GM21529 (cell line): ENCODE results near the gene TAF11L7.
"Not testable (repeated sequence)": the region's sequence is repeated elsewhere in the genome, so short reads cannot be mapped to it uniquely, and the experiment has no call there.

ENCODE experiments used
- ATAC-seq: cut with Tn5 transposase; IDR thresholded peaks from one replicate; pipeline ENCODE4 v1.9.1; 2021; ENCODE audit not compliant: unreplicated experiment

The TAF11L7 gene

DNA sequence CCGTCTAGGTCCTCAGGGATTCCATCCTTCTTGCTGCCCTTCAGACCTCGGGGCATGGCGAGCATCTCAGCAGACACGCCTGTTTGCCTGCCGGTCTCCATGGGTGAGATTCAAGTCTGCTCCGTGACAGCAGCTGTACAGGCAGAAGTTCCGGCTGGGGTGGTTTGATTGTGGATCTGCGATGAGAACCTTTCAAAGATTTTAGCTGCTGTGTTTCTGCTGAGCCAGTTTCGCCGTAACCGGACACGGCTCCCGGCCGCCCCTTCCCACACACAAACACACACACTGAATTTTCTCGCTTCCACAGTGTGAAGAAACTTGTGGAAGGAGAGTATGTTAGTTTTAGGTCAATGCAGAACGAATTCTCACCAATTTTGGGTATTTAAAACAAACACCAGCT lies at the start of gene TAF11L7:
Gene TAF11L7 (minus strand): TSS at position 101 of the 400 bp plus-strand sequence.
- not testable (repeated sequence) for ATAC-seq

DNA sequence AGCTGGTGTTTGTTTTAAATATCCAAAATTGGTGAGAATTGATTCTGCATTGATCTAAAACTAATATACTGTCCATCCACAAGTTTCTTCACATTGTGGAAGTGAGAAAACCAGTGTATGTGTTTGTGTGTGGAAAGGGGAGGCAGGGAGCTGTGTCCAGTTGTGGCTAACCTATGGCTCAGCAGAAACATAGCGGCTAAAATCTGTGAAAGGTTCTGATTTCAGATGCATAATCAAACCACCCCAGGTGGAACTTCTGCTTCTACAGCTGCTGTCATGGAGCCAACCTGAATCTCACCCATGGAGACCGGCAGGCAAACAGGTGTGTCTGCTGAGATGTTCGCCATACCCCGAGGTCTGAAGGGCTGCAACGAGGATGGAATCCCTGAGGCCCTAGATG lies 48.6 kb upstream of the TAF11L7 start, which contains the start of gene TAF11L14:
Gene TAF11L14 (plus strand): TSS at position 301 of the 400 bp plus-strand sequence.
- no peak for ATAC-seq

DNA sequence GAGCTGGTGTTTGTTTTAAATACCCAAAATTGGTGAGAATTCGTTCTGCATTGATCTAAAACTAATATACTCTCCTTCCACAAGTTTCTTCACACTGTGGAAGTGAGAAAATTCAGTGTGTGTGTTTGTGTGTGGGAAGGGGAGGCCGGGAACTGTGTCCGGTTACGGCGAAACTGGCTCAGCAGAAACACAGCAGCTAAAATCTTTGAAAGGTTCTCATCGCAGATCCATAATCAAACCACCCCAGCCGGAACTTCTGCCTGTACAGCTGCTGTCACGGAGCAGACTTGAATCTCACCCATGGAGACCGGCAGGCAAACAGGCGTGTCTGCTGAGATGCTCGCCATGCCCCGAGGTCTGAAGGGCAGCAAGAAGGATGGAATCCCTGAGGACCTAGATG lies 46.2 kb upstream of the TAF11L7 start, which contains the start of gene TAF11L13:
Gene TAF11L13 (plus strand): TSS at position 301 of the 400 bp plus-strand sequence.
- ATAC-seq, result not testable (repeated sequence)

DNA sequence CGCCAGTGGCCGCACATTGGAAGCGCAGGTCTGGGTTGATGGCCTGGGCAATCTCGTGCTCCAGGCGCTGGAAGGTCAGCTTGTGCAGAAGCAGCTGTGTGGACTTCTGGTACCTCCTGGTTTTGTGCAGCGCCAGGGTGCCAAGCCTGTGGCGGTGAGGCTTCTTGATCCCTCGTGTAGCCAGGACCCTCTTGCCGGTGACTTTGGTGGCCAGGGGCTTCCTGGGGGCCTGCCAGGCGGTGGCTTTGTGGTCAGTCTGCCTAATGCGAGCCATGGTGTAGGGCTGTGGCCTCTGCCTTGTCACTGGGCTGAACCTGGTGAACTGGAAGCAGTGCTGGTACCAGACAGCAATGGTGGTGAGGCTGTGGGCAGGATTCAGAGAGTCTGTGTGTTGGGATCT lies 40.1 kb upstream of the TAF11L7 start:
- no peak for ATAC-seq

DNA sequence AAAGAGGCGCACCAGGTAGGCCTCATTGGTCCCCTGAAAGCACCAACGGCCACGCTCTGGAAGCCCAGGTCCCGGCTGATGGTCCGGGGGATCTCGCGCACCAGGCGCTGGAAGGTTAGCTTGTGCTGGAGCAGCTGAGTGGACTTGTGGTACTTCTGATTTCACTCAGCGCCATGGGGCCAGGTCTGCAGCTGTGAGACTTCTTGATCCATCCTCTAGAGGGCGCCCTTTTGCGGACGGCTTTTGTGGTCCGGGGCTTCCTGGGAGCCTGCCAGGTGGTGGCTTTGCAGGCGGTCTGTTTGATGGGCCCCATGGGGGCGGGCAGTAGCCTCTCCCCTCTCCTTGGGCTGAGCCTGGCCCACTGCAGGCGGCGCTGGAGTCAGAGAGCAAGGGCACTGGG lies 35.1 kb upstream of the TAF11L7 start:
- no peak for ATAC-seq

DNA sequence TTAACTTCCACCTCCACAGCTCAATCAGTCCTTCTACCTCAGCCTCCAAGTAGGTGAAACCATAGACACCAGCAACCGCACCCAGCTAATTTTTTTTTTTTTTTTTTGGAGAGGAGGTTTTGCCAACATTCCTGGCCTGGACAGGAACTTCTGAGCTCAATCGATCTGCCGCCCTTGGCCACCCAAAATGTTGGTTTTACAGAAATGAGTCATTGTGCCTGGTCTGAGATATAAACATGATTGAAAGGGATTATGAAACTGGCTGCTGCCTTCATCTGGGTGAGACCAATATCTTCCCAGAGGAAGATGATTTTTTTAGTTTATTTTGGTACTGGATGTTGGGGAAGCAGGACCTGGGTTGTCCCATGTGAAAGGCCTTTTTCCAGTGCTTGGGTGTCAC lies 33.8 kb upstream of the TAF11L7 start:
- no peak for ATAC-seq

DNA sequence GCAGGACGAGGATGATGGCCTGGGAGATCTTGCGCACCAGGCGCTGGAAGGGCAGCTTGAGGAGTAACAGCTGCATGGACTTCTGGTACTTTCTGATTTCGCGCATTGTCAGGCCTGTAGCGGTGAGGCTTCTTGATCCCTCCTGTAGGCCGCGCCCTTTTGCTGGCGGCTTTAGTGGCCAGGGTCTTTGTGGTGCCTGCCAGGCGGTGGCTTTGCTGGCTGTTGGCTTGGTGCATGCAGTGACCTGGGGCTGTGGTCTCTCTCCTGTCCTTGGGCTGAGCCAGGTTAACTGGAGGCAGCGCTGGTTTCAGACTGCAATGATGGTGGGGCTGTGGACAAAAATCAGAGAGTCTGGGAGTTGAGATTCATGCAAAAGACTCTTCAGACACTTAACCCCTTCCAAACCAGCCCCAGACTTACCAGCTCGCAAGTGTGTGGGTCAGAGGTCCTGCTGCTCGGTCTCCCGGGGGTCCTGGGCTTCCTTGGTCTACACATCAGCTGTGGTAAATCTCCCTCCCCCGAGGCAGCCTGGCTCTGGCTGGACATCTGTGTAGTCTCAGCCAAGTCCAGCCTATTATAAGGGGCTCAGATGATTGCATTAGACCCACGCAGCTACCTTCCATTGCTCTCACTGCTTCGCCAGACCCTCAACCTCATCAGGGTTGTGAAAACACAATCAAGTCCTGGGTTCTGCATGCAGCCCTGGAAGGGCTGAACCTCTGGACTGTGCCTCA lies 29.5 kb upstream of the TAF11L7 start:
- no peak for ATAC-seq

DNA sequence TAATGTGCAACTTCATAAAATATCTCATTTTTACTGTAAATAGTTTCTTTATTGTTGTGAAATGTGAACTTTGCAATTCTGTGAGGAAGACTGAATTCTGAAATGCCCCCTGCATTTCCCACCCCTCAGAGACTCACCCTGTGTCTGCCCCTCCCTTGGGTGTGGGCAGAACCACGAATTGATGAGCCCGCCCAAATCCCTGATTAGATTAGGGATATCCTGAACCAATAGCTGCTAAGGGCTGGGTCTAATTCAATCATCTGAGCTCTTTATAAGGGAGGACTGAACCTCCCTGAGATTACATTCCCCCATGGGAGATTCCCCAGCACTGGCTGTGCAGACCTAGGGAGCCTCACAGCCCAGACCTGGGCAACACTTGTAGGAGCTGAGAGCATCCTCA lies 24.5 kb upstream of the TAF11L7 start, which contains the start of gene TAF11L12:
Gene TAF11L12 (plus strand): TSS at position 301 of the 400 bp plus-strand sequence.
- ATAC-seq, result not testable (repeated sequence)

DNA sequence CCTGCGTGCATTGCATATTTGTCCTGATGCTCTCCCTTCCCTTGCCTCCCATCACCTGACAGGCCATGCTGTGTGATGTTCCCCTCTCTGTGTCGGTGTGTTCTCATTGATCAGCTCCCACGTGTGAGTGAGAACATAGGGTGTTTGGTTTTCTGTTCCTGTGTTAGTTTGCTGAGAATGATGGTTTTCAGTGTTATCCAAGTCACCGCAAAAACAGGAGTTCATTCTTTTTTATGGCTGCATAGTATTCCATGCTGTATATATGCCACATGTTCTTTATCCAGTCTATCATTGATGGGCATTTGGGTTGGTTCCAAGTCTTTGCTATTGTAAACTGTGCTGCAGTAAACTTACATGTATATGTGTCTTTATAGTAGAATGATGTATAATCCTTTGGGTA lies 21.9 kb upstream of the TAF11L7 start:
- ATAC-seq, result not testable (repeated sequence)

DNA sequence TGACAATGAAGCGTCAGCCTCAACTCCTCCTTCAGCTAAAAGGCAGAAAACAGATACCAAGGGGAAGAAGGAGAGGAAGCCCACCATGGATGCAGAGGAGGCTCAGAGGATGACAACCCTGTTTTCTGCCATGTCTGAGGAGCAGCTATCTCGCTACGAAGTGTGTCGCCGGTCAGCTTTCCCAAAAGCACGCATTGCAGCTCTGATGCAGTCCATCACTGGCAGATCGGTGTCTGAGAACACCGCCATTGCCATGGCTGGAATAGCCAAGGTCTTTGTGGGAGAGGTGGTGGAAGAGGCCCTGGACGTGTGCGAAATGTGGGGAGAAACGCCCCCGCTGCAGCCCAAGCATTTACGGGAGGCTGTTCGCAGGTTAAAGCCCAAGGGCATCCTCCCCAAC lies 19.4 kb upstream of the TAF11L7 start:
- ATAC-seq, result no peak

DNA sequence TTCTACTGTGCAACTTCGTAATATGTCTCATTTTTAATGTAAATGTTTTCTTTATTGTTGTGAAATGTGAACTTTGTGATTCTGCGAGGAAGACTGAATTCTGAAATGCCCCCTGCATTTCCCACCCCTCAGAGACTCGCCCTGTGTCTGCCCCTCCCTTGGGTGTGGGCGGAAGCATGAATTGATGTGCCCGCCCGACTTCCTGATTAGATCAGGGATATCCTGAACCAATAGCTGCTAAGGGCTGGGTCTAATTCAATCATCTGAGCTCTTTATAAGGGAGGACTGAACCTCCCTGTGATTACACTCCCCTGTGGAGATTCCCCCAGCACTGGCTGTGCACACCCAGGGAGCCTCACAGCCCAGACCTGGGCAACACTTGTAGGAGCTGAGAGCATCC lies 18.3 kb upstream of the TAF11L7 start, which contains the start of gene TAF11L11:
Gene TAF11L11 (plus strand): TSS at position 304 of the 400 bp plus-strand sequence.
- ATAC-seq, result not testable (repeated sequence)

DNA sequence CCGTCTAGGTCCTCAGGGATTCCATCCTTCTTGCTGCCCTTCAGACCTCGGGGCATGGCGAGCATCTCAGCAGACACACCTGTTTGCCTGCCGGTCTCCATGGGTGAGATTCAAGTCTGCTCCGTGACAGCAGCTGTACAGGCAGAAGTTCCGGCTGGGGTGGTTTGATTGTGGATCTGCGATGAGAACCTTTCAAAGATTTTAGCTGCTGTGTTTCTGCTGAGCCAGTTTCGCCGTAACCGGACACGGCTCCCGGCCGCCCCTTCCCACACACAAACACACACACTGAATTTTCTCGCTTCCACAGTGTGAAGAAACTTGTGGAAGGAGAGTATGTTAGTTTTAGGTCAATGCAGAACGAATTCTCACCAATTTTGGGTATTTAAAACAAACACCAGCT lies 12.2 kb upstream of the TAF11L7 start, which contains the start of gene TAF11L10:
Gene TAF11L10 (minus strand): TSS at position 101 of the 400 bp plus-strand sequence.
- not testable (repeated sequence) for ATAC-seq

DNA sequence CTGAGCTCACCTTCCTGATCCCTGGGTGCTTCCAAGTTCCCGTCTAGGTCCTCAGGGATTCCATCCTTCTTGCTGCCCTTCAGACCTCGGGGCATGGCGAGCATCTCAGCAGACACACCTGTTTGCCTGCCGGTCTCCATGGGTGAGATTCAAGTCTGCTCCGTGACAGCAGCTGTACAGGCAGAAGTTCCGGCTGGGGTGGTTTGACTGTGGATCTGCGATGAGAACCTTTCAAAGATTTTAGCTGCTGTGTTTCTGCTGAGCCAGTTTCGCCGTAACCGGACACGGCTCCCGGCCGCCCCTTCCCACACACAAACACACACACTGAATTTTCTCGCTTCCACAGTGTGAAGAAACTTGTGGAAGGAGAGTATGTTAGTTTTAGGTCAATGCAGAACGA lies 8.7 kb upstream of the TAF11L7 start, which contains the start of gene TAF11L9:
Gene TAF11L9 (minus strand): TSS at position 140 of the 400 bp plus-strand sequence.
- not testable (repeated sequence) for ATAC-seq

DNA sequence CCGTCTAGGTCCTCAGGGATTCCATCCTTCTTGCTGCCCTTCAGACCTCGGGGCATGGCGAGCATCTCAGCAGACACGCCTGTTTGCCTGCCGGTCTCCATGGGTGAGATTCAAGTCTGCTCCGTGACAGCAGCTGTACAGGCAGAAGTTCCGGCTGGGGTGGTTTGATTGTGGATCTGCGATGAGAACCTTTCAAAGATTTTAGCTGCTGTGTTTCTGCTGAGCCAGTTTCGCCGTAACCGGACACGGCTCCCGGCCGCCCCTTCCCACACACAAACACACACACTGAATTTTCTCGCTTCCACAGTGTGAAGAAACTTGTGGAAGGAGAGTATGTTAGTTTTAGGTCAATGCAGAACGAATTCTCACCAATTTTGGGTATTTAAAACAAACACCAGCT lies 5.3 kb upstream of the TAF11L7 start, which contains the start of gene TAF11L8:
Gene TAF11L8 (minus strand): TSS at position 101 of the 400 bp plus-strand sequence.
- ATAC-seq, result not testable (repeated sequence)
